Keratinocyte (primary cell): ENCODE results near the gene FCER1A.
"Not testable (repeated sequence)": the region's sequence is repeated elsewhere in the genome, so short reads cannot be mapped to it uniquely, and the experiment has no call there.

Experiments
- EZH2 ChIP-seq: IDR thresholded peaks from one replicate; pipeline ENCODE4 v1.6.1; 2012; ENCODE audit warnings: inconsistent platforms, mild to moderate bottlenecking, low read length, moderate library complexity
- TF ChIP-seq, protein P1 (sequence below), 3 experiments: IDR thresholded peaks in 1 of 3; conservative IDR thresholded peaks in 1 of 3; optimal IDR thresholded peaks in 1 of 3; 2 replicates in 2 of 3; 3 replicates in 1 of 3; pipeline versions ENCODE3 to v1.5.1; 2011; ENCODE audit warnings: low read length in 3 of 3, mild to moderate bottlenecking in 3 of 3, moderate library complexity in 2 of 3, control low read depth in 1 of 3, inconsistent platforms in 1 of 3; ENCODE audit not compliant: insufficient read depth in 2 of 3; ENCODE audit errors: extremely low read depth in 1 of 3

DNA sequence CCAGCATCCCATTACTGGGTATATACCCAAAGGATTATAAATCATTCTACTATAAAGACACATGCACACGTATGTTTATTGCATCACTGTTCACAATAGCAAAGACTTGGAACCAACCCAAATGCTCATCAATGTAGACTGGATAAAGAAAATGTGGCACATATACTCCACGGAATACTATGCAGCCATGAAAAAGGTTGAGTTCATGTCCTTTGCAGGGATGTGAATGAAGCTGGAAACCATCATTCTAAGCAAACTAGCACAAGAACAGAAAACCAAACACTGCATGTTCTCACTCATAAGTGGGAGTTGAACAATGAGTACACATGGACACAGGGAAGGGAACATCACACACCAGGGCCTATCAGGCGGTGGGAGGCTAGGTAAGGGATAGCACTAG lies 47.2 kb downstream of the FCER1A start:
- TF ChIP-seq EZH2 = not testable (repeated sequence)
- TF ChIP-seq, protein P1, sequence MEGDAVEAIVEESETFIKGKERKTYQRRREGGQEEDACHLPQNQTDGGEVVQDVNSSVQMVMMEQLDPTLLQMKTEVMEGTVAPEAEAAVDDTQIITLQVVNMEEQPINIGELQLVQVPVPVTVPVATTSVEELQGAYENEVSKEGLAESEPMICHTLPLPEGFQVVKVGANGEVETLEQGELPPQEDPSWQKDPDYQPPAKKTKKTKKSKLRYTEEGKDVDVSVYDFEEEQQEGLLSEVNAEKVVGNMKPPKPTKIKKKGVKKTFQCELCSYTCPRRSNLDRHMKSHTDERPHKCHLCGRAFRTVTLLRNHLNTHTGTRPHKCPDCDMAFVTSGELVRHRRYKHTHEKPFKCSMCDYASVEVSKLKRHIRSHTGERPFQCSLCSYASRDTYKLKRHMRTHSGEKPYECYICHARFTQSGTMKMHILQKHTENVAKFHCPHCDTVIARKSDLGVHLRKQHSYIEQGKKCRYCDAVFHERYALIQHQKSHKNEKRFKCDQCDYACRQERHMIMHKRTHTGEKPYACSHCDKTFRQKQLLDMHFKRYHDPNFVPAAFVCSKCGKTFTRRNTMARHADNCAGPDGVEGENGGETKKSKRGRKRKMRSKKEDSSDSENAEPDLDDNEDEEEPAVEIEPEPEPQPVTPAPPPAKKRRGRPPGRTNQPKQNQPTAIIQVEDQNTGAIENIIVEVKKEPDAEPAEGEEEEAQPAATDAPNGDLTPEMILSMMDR (optimal IDR thresholded peaks at IDR 0.05 in 1 of 3, IDR thresholded peaks at IDR 0.05 in 1 of 3, conservative IDR thresholded peaks at IDR 0.05 in 1 of 3; ENCODE audit: extremely low read depth in 1 of 3, insufficient read depth in 2 of 3, low read length in 3 of 3) = not testable (repeated sequence)
